ENCODE results near the gene TMEM121.

DNA sequence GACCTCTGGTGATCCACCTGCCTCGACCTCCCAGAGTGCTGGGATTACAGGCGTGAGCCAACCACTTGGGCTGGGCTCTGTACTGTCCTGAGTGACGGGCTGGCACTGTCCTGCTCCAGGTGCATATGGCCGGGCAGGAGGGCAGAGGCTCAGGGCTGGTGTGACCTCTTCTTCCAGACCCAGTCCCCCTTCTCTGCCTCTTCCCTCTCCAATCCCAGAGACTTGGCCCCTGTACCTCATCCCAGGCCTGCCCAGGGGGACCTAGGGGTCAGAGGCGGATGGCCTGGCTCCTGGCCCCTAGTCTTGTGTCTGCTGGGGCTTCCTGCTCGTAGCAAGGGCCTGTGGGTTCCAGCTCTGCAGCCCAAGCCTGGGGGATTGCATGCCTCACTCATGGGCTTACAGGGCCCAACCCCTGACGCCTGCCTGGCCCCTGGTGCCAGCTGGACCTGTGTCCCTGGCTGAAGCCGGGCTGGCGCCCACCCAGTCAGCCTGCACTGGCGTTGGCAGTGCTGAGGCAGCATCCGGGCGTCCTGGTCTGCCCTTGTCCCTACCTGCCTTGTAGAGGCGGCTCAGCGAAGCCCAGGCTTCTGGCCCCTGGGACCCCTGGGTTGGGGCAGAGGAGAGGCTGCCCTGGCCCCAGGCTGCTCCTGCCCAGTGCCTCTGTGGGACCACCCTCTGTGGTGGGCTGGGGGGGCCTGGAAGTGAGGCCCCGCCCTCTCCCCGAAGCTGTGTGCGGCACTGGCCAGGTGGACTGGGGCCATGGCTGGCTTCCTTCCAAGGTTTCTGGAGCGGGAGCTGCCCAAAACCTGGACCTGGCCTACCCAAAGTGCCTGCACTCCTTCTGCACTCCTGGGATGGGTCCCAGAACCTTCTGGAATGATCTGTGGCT lies 31.0 kb upstream of the TMEM121 start:
- TF ChIP-seq CTCF (IDR thresholded peaks at IDR 0.05; ENCODE audit: low read depth, low read length, poor library complexity, severe bottlenecking), result no peak
- TF ChIP-seq EZH2phosphoT487 (IDR thresholded peaks at IDR 0.05; ENCODE audit: borderline replicate concordance, low read length), result no peak
